Muscle layer of colon (tissue), 2 donors: Measurements from ENCODE around the gene CATSPER4.

Experiments
- H3K27ac ChIP-seq: one replicate; pipeline ENCODE4 v1.7.0; 2013; ENCODE audit warnings: low read depth, mild to moderate bottlenecking, low read length, moderate library complexity
- H3K27me3 ChIP-seq, 2 donors: one replicate each; pipeline ENCODE4 v1.7.0; 2013; ENCODE audit warnings: low read length in 2 of 2, mild to moderate bottlenecking in 2 of 2; ENCODE audit not compliant: insufficient read depth in 2 of 2, control insufficient read depth in 1 of 2
- H3K36me3 ChIP-seq: one replicate; pipeline ENCODE4 v1.7.0; 2013; ENCODE audit warnings: mild to moderate bottlenecking, low read length; ENCODE audit not compliant: insufficient read depth
- H3K4me1 ChIP-seq: one replicate; pipeline ENCODE4 v1.7.0; 2013; ENCODE audit warnings: mild to moderate bottlenecking, low read length; ENCODE audit not compliant: insufficient read depth
- H3K4me3 ChIP-seq, 2 donors: one replicate each; pipeline ENCODE4 v1.7.0; 2013; ENCODE audit warnings: low read length in 2 of 2, low read depth in 1 of 2, mild to moderate bottlenecking in 1 of 2, moderate library complexity in 1 of 2
- H3K9ac ChIP-seq: one replicate; pipeline ENCODE4 v1.7.0; 2013; ENCODE audit warnings: low read length
- H3K9me3 ChIP-seq: one replicate; pipeline ENCODE4 v1.7.0; 2013; ENCODE audit warnings: mild to moderate bottlenecking, low read length
- donor health status: abdominal sarcoma.
- donor health status: Adenocarcinoma of cecum.

The CATSPER4 gene

DNA sequence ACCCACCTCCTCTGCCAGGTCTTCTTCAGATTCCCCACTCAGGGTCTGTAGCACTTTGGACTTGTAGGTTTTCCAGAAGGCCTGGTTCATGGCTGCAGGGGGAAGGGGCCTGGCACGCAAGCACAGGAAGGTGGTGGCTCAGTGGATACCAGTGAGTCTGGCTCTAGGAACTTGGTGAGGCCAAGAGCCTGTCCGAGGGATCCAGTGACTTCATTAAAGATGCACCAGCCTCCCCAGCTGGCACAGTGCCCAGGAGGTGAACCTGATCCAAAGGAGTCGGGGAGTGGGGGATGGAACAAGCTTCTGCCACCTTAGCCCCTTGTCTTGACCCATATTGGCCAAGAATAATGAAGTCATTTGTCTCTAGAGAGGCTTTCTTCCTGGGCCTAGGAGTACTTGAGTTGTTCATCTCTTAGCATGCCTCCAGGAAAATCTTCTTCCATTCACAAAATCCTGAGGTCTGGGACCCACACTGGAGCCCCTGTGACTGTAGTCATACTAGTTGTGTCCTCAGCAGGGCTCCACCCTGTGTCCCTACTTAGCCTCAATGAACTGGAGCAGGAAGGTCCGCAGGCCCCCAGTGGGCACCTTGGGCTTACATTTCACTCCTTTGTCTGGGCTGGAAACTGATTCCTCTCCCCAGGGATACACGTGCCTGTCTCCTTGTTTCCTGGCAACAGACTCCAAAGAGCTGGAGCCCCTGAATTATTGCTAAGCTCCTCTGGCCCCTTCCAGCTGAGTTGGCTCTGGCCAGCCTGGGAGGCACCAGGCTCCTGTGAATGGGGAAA lies 21.8 kb upstream of the CATSPER4 start, which contains the start of gene C1orf232:
Gene C1orf232, minus strand, starts transcription at position 554 of the 788 bp plus-strand sequence. Its CDS starts 464 bp downstream, at position 90.
- peaks cover 8% of the 10 kb centered on the region for H3K4me1 ChIP-seq
- no peaks in the 10 kb centered on the region for H3K9me3 ChIP-seq
- H3K27me3 ChIP-seq = no peaks in the 10 kb centered on the region
- H3K9ac ChIP-seq = peak within 1 kb of the TSS; percentile 62
- peak within 1 kb of the TSS; percentile 57 to 87 for H3K4me3 ChIP-seq
- peak within 1 kb of the TSS; percentile 61 for H3K27ac ChIP-seq
- no peaks in the 10 kb centered on the region for H3K36me3 ChIP-seq

DNA sequence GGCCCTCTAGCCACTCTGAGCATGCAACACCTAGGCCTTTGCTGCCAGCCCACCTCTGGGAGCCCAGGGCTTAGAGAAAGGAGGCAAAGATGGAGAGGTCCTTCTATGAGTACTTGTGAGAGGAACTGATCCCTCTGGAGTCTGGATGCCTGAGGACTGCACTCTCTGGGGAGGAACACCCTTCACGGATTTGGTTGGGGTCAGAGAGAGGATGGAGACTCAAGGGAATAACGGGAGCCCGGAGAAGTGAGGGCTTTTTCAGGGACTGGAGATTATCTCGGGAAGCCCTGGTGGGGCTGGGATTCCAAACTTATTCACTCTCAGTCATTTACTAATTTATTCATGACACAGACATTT lies 21.2 kb upstream of the CATSPER4 start:
- Histone ChIP-seq H3K9ac (no peak overlapping the region), H3K9me3 (no peaks in the 10 kb centered on the region), H3K27me3 (no peaks in the 10 kb centered on the region), H3K27ac (no peak overlapping the region), H3K4me3 (peak overlapping the region in 1 of 2 donors; percentile 87), H3K36me3 (no peaks in the 10 kb centered on the region), H3K4me1 (peaks cover 8% of the 10 kb centered on the region)

DNA sequence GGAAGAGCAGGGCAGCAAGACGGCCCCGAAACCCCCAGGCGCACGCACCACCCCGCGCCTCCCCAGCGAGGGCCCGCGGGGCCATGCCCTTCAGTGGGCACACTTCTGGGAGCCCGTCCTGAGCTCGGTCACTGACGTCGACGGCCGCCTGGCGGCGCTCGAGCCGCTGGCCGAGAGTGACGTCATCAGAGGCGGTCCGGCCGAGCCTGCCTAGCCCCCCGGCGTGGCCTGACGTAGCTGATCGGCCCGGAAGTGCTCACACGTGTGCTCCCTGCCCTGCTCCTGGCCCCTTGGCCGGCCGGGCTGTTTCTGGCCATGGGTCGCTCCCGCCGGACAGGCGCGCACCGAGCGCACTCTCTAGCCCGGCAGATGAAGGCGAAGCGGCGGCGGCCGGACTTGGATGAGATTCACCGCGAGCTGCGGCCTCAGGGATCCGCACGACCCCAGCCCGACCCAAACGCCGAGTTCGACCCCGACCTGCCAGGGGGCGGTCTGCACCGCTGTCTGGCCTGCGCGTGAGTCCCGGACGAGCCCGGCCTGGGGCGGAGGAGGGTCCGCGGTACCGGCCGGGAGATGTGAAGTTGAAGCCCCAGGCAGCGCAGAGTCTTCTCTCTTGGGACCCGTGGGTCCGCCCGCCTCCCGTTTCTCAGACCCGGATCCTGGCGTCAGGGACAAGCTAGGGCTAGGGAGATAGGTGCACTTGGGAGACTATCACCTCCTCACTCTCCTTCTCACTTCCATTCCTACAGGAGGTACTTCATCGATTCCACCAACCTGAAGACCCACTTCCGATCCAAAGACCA lies 20.5 kb upstream of the CATSPER4 start, which contains the start of gene ZNF593:
Gene ZNF593, plus strand, starts transcription at position 240 of the 803 bp plus-strand sequence. Its CDS starts 76 bp downstream, at position 316.
- peaks cover 8% of the 10 kb centered on the region for H3K4me1 ChIP-seq

DNA sequence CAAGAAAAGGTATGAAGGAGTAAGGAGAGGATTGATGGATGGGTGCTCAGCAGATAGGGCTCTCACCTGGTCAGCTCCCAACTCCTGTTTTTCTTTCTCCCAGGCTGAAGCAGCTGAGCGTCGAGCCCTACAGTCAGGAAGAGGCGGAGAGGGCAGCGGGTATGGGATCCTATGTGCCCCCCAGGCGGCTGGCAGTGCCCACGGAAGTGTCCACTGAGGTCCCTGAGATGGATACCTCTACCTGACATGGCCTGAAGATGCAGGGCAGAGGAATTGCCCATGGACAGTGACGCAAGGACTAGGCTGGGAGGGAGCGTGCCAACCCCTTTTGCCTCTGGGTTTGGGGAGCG lies 20.0 kb upstream of the CATSPER4 start:
- H3K9ac ChIP-seq = peak overlapping the region; percentile 62

More for the DNA sequence above, 20.5 kb upstream of the CATSPER4 start, which contains the start of gene ZNF593:
- Histone ChIP-seq H3K9me3 (no peaks in the 10 kb centered on the region), H3K4me3 (peak within 1 kb of the TSS; percentile 57 to 87), H3K9ac (peak within 1 kb of the TSS; percentile 62), H3K27ac (peak within 1 kb of the TSS; percentile 61), H3K36me3 (no peaks in the 10 kb centered on the region), H3K27me3 (no peaks in the 10 kb centered on the region)

DNA sequence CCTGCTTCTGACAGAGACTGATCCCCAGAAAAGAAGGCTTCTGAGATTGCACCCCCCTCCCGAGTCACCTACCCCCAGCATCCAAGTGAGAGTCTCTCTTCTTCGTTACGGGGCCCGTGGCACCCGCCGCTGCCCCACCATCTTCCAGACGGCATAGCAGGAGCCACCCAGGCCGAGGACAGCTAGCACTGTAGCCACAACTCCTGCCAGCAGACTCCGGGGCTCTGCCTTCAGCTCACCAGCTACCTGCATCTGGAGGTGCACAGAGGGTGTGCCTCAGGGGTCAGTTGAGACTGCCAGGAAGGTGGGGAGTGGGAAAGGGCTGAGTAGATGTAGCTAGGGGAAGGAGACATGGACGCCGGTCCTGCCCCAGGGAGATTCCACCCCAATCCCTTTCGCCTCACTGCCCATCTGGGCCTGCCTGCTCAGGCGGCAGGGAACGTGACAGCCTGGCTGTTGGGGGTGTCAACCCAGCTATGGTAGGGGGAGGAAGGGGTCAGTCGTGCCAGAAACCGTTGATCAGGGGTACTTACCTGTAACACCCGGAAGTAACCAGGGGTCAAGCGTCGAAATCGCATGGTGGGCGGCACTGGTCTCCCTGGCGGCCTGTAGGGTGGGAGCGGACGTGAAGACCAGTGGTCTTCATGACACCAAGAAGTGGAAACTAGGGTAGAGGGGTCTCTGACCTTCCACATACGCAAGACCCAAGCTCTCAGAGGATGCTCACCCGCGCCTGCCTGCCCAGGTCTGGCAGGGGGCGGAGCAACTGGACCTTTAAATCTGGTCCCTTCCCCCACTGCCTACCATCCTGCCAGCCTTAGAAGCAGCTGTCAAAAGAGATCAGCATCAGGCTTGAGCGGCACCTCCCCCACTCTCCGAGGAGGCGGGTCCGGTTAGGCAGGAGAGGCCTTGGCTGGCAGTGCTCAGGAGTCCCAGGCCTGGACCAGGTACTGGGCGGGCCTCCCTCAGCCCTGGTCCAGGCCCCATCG lies 19.0 kb upstream of the CATSPER4 start, which contains the start of gene ZNF593OS:
Gene ZNF593OS, minus strand, starts transcription at position 749 of the 989 bp plus-strand sequence. Its CDS starts 171 bp downstream, at position 578.
- H3K9me3 ChIP-seq = no peaks in the 10 kb centered on the region
- no peaks in the 10 kb centered on the region for H3K27me3 ChIP-seq
- H3K4me3 ChIP-seq = peak within 1 kb of the TSS; percentile 57 to 87
- no peak within 1 kb of the TSS for H3K27ac ChIP-seq
- H3K4me1 ChIP-seq = peaks cover 8% of the 10 kb centered on the region
- H3K9ac ChIP-seq = no peak within 1 kb of the TSS
- H3K36me3 ChIP-seq = no peaks in the 10 kb centered on the region

More for the DNA sequence above, 20.0 kb upstream of the CATSPER4 start:
- Histone ChIP-seq H3K36me3 (no peaks in the 10 kb centered on the region), H3K4me3 (peak overlapping the region; percentile 57 to 87), H3K4me1 (peaks cover 8% of the 10 kb centered on the region), H3K9me3 (no peaks in the 10 kb centered on the region), H3K27me3 (no peaks in the 10 kb centered on the region), H3K27ac (peak overlapping the region; percentile 61)

DNA sequence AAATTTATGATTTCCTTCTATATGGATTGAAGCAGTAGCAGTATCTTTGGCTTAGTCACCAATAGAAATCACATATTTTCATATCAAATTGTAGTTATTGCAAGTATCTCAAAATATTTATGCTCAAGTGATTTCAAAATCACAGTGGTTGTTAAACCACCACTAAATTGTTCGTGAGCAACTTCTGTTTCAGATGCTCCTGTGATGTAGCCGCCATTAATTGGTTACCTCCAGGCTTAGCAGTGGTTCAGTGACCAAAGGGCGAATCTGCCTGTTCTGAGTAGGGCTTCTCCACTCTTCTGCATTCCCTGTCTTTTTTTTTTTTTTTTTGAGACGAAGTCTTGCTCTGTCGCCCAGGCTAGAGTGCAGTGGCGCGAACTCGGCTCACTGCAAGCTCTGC lies 15.1 kb upstream of the CATSPER4 start:
- H3K4me1 ChIP-seq = peaks cover 5% of the 10 kb centered on the region
- no peak overlapping the region for H3K27ac ChIP-seq
- H3K36me3 ChIP-seq = no peaks in the 10 kb centered on the region
- no peak overlapping the region for H3K4me3 ChIP-seq
- H3K27me3 ChIP-seq = no peaks in the 10 kb centered on the region
- H3K9me3 ChIP-seq = no peaks in the 10 kb centered on the region
- no peak overlapping the region for H3K9ac ChIP-seq

GRCh38 chr1:26177182-26177684 lies 13.2 kb upstream of the CATSPER4 start, which contains the start of gene CNKSR1:
CNKSR1 (plus strand) TSS chr1:26177491; CDS start chr1:26177548, 57 bp downstream.
- Histone ChIP-seq H3K9ac (no peak within 1 kb of the TSS), H3K9me3 (no peaks in the 10 kb centered on the region), H3K36me3 (no peaks in the 10 kb centered on the region), H3K4me1 (no peaks in the 10 kb centered on the region), H3K4me3 (no peak within 1 kb of the TSS), H3K27ac (no peak within 1 kb of the TSS), H3K27me3 (no peaks in the 10 kb centered on the region)

GRCh38 chr1:26180010-26180506 lies 10.3 kb upstream of the CATSPER4 start:
- Histone ChIP-seq H3K9ac (no peak overlapping the region), H3K4me1 (no peaks in the 10 kb centered on the region), H3K27ac (no peak overlapping the region), H3K4me3 (no peak overlapping the region), H3K36me3 (no peaks in the 10 kb centered on the region), H3K9me3 (no peaks in the 10 kb centered on the region), H3K27me3 (no peaks in the 10 kb centered on the region)

DNA sequence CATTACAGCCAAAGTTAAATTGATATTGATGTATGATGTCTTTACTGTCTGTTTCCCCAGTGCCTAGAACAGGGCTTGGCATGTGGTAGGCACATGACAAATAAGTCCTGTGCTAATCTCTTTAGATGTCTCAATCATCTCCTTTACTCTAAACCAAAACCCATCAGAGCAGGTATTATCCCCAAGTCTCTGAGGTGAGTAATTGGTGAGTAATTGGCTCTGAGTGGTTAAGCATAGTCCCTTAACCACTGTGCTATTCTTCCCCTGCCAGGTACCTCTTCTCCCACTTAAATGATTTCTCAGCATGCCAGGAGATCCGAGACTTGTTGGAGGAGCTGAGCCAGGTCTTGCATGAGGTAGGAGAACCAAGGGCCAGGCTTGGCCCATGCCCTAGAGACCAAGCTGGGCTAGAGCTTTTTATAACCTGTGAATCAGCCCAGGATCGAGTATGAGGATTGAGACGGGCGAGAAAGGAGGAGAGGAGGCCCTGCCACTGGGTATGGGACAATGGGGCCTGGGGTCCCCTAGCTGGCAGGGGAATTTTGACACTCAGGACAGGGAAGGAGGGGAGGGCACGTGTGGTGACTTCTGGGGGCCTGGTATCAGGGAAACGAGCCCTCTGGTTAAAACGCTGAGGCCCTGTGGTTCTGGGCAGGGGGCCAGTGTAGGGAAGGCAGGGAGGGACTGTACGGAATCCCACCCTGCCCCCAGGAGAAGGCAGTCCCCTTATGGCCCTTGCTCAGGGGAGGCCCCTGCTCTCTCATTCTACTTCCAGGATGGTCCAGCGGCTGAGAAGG lies 8.6 kb upstream of the CATSPER4 start:
- no peak overlapping the region for H3K27ac ChIP-seq

DNA sequence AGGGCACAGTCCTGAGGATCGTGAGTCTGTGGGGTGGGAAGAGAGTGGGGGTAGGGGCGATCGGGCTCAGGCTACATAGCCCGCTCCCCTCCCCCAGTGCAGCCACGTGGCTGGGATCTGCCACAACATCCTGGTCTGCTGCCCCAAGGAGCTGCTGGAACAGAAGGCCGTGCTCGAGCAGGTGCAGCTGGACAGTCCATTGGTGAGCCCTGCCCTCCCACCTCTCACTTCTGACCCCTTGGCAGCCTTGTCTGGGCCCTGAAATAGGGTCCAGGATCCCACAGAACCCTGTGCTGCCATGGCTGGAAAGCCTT lies 8.1 kb upstream of the CATSPER4 start:
- no peak overlapping the region for H3K9ac ChIP-seq
- H3K9me3 ChIP-seq = no peaks in the 10 kb centered on the region
- no peaks in the 10 kb centered on the region for H3K4me1 ChIP-seq
- no peak overlapping the region for H3K4me3 ChIP-seq
- no peak overlapping the region for H3K27ac ChIP-seq
- H3K36me3 ChIP-seq = no peaks in the 10 kb centered on the region
- H3K27me3 ChIP-seq = no peaks in the 10 kb centered on the region

More for the DNA sequence above, 8.6 kb upstream of the CATSPER4 start:
- Histone ChIP-seq H3K27me3 (no peaks in the 10 kb centered on the region), H3K4me1 (no peaks in the 10 kb centered on the region), H3K9ac (no peak overlapping the region), H3K9me3 (no peaks in the 10 kb centered on the region), H3K36me3 (no peaks in the 10 kb centered on the region), H3K4me3 (no peak overlapping the region)
